HAP-1 (cell line): ENCODE results near the gene CENPX.

Experiments used
- DNase-seq, 2 experiments: peaks; one replicate each; pipeline ENCODE4 v3.0.0-alpha.2; 2016 to 2020; ENCODE audit warnings: low spot score in 2 of 2
- H3K27me3 ChIP-seq: fragments of 250-450 bp; sonication (Bioruptor Pico); 2 replicates; pipeline ENCODE4 v1.5.1; 2020; ENCODE audit warnings: low read depth, mild to moderate bottlenecking, moderate library complexity
- H3K36me3 ChIP-seq: fragments of 250-450 bp; sonication (Bioruptor Pico); replicated peaks from 2 replicates; pipeline ENCODE4 v1.5.1; 2020; ENCODE audit warnings: mild to moderate bottlenecking
- H3K4me1 ChIP-seq: fragments of 250-450 bp; sonication (Bioruptor Pico); 2 replicates; pipeline ENCODE4 v1.5.1; 2020; ENCODE audit warnings: mild to moderate bottlenecking
- H3K4me3 ChIP-seq: fragments of 250-450 bp; sonication (Bioruptor Pico); 2 replicates; pipeline ENCODE4 v1.5.1; 2020; ENCODE audit warnings: mild to moderate bottlenecking, moderate library complexity
- H3K9me3 ChIP-seq: fragments of 250-450 bp; sonication (Bioruptor Pico); 2 replicates; pipeline ENCODE4 v1.5.1; 2020; ENCODE audit warnings: mild to moderate bottlenecking, moderate library complexity
- in situ Hi-C: fragments of 300-500 bp; cut with MboI; formaldehyde crosslinking; loops from 3 replicates; pipeline ENCODE4 v1.14.3; 2020; ENCODE audit warnings: low sequenced_read_pairs, inconsistent platforms, mixed read lengths

Gene CENPX

GRCh38 chr17:82059272-82060000, 36.8 kb upstream of the CENPX start:
- Histone ChIP-seq H3K27me3 (no peaks in the 10 kb centered on the region), H3K4me3 (no peak overlapping the region), H3K9me3 (no peaks in the 10 kb centered on the region), H3K4me1 (no peaks in the 10 kb centered on the region), H3K36me3 (peaks cover 94% of the 10 kb centered on the region)
- in situ Hi-C loops = no loop called here
- DNase-seq = no peak

GRCh38 chr17:82058855-82059249, 36.2 kb upstream of the CENPX start:
- Histone ChIP-seq H3K27me3 (no peaks in the 10 kb centered on the region), H3K9me3 (no peaks in the 10 kb centered on the region), H3K4me3 (no peak overlapping the region), H3K36me3 (peaks cover 94% of the 10 kb centered on the region), H3K4me1 (no peaks in the 10 kb centered on the region)
- no peak for DNase-seq
- in situ Hi-C loops = no loop called here

- Histone ChIP-seq H3K9me3 (no peaks in the 10 kb centered on the region), H3K4me3 (no peak overlapping the region), H3K36me3 (peaks cover 94% of the 10 kb centered on the region), H3K27me3 (no peaks in the 10 kb centered on the region), H3K4me1 (no peaks in the 10 kb centered on the region)
- no peak for DNase-seq
- in situ Hi-C loops = no loop called here
Observed at GRCh38 chr17:82058230-82058854, 35.7 kb upstream of the CENPX start.

GRCh38 chr17:82056729-82057621, 34.3 kb upstream of the CENPX start:
- Histone ChIP-seq H3K9me3 (no peaks in the 10 kb centered on the region), H3K4me1 (no peaks in the 10 kb centered on the region; the same call in 1 of the 2 replicates), H3K27me3 (no peaks in the 10 kb centered on the region), H3K4me3 (no peak overlapping the region), H3K36me3 (peaks cover 83% of the 10 kb centered on the region)
- DNase-seq = no peak
- in situ Hi-C loops = no loop called here

- Histone ChIP-seq H3K27me3 (no peaks in the 10 kb centered on the region), H3K4me1 (no peaks in the 10 kb centered on the region; the same call in 1 of the 2 replicates), H3K9me3 (no peaks in the 10 kb centered on the region), H3K36me3 (peaks cover 77% of the 10 kb centered on the region), H3K4me3 (no peak overlapping the region)
- in situ Hi-C loops = no loop called here
- no peak for DNase-seq
Observed at GRCh38 chr17:82055965-82056728, 33.5 kb upstream of the CENPX start.

GRCh38 chr17:82055023-82055964, 32.6 kb upstream of the CENPX start:
- peaks cover 3% of the 10 kb centered on the region; the same call in 1 of the 2 replicates for H3K4me1 ChIP-seq
- no peaks in the 10 kb centered on the region for H3K9me3 ChIP-seq
- peaks cover 68% of the 10 kb centered on the region for H3K36me3 ChIP-seq
- DNase-seq = no peak
- in situ Hi-C loops = no loop called here
- no peak overlapping the region for H3K4me3 ChIP-seq
- no peaks in the 10 kb centered on the region for H3K27me3 ChIP-seq

- Histone ChIP-seq H3K27me3 (no peaks in the 10 kb centered on the region), H3K36me3 (peaks cover 62% of the 10 kb centered on the region), H3K9me3 (no peaks in the 10 kb centered on the region), H3K4me1 (peaks cover 3% of the 10 kb centered on the region; the same call in 1 of the 2 replicates), H3K4me3 (no peak overlapping the region)
- in situ Hi-C loops = no loop called here
- DNase-seq = no peak
Observed at GRCh38 chr17:82054351-82055022, 31.8 kb upstream of the CENPX start.

GRCh38 chr17:82053556-82054263, 31.0 kb upstream of the CENPX start:
- H3K4me3 ChIP-seq = peak overlapping the region; percentile 71; the same call in 1 of the 2 replicates
- peaks cover 59% of the 10 kb centered on the region for H3K36me3 ChIP-seq
- peaks cover 3% of the 10 kb centered on the region; the same call in 1 of the 2 replicates for H3K4me1 ChIP-seq
- H3K9me3 ChIP-seq = no peaks in the 10 kb centered on the region
- H3K27me3 ChIP-seq = no peaks in the 10 kb centered on the region
- DNase-seq = no peak
- in situ Hi-C loops = no loop called here

- peaks cover 53% of the 10 kb centered on the region for H3K36me3 ChIP-seq
- in situ Hi-C loops = no loop called here
- H3K9me3 ChIP-seq = no peaks in the 10 kb centered on the region
- no peaks in the 10 kb centered on the region for H3K27me3 ChIP-seq
- H3K4me3 ChIP-seq = peak overlapping the region; percentile 71
- no peak for DNase-seq
- H3K4me1 ChIP-seq = peaks cover 3% of the 10 kb centered on the region; the same call in 1 of the 2 replicates
Observed at GRCh38 chr17:82053130-82053529, 30.5 kb upstream of the CENPX start.

GRCh38 chr17:82052638-82053059, 30.0 kb upstream of the CENPX start:
- Histone ChIP-seq H3K36me3 (peaks cover 48% of the 10 kb centered on the region), H3K4me1 (peaks cover 3% of the 10 kb centered on the region; the same call in 1 of the 2 replicates), H3K4me3 (peak overlapping the region; percentile 71), H3K9me3 (no peaks in the 10 kb centered on the region), H3K27me3 (no peaks in the 10 kb centered on the region)
- DNase-seq = no peak
- in situ Hi-C loops = no loop called here

- Histone ChIP-seq H3K36me3 (peaks cover 42% of the 10 kb centered on the region), H3K4me3 (peak within 1 kb of the TSS; percentile 71), H3K27me3 (no peaks in the 10 kb centered on the region), H3K9me3 (no peaks in the 10 kb centered on the region), H3K4me1 (peaks cover 3% of the 10 kb centered on the region; the same call in 1 of the 2 replicates)
- in situ Hi-C loops = no loop called here
- DNase-seq = peak; percentile 62 to 86
Observed at GRCh38 chr17:82051776-82052637, 29.3 kb upstream of the CENPX start, which contains the start of the genes GPS1 and RFNG. TSS of gene GPS1 (plus strand) at chr17:82051898. CDS start at chr17:82051932, 34 bp downstream. TSS of gene RFNG (minus strand) at chr17:82051811. CDS start at chr17:82051766, 45 bp downstream.
